GM18498 (cell line): ENCODE data around the gene OSGIN1.

Experiments used
- ATAC-seq: cut with Tn5 transposase; IDR thresholded peaks from one replicate; pipeline ENCODE4 v1.9.1; 2021; ENCODE audit warnings: mild to moderate bottlenecking, moderate library complexity; ENCODE audit not compliant: unreplicated experiment

OSGIN1 gene

DNA sequence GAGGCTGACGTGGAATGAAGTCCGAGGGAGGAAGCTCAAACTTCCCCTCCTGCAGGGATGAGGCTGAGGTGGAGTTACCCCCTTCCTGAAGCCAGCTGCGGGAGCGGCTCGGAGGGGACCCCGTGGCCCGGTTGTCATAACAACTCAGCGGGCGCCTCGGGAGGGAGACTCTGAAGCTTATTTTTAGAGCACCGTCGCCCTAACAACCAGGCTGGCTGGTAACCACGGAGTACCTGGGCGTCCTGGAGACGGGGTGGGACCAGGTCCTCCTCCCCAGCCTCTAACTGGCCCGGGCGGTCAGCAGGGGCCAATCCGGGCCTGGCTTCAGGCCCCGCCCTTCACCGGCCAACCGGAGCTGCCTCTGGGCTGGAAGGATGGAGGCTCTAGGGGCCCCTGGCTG lies 42.7 kb downstream of the OSGIN1 start:
- ATAC-seq = no peak

DNA sequence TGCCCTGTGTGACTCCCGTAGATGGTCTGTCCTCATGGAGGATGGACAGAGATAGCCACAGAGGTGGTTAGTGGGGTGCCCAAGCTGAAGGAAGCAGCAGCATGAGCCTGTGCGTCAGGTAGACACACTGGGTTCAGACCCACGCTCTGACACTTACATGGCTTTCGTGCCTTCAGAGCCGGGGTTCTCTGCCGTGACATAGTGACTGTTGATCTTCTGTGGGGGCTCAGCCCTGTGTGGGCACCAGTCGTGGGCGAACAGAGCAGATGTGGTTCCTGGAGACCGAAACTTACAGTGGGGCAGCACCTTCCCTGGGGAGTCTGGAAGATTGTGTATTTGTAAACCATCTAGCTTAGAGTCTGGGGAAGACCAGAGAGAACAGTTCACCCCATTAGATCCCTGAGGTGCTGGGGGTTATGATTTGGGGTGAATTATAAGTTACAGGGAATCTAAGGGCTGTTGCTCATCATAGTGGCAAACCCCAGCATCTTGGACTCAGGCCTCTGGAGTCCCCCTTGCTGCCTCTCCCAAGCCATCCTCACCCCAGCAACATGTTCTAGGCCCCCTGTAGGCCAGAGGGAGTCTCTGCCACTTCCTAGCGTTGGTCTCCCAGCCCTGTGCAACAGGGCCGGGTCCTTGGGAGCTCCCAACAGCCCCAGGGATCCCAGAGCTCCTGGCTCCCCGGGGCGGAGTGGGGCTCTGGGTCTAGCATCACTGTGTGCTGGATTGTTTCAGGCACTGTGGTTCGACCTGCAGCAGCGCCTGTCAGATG lies 43.6 kb downstream of the OSGIN1 start:
- no peak for ATAC-seq

DNA sequence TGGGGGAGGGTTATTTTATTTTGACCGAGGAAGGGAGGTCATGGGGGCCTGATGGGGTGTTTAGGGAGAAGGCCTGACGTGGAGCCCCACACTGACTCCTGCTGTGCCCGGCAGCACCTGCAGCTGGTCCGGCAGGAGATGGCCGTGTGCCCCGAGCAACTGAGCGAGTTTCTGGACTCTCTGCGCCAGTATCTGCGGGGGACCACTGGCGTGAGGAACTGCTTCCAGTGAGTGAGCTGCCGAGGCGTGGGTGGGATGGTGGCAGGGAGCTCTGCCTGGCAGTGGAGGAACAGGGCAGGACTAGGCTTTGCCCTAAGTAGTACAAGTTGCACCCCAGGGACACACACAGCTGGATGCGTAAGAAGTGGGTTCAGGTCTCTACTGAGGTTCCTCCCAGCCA lies 45.1 kb downstream of the OSGIN1 start:
- no peak for ATAC-seq

DNA sequence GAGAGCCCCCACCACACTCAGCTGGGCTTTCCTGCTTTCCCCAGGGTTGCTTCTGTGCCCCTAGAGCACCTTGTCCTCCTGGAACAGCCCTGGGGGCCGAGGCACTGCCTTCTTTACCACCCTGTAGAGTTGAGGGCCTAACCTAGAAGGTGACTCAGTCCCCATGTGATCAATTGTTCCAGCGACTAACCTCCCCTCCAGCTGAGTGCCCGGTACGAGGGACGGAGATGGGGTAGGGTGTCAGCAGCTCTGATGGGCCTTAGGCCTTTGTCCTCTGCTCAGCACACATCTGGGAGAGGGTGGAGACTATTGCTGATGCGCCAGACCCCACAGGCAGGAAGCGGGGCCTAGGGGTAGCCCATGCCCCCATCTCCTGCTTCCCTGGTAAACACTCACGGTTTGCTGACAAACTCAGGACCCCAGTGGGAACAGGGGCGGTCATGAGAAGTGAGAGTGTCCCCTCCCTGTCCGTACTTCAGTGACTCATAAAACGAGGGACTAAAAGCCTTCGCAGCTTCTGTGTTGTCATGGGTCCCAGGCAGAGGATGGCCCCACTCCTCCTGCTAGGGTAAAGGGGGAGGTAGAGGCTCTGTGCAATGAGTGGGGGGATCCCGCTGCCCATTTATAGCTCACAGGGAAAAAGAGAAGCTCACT lies 48.1 kb downstream of the OSGIN1 start:
- no peak for ATAC-seq

DNA sequence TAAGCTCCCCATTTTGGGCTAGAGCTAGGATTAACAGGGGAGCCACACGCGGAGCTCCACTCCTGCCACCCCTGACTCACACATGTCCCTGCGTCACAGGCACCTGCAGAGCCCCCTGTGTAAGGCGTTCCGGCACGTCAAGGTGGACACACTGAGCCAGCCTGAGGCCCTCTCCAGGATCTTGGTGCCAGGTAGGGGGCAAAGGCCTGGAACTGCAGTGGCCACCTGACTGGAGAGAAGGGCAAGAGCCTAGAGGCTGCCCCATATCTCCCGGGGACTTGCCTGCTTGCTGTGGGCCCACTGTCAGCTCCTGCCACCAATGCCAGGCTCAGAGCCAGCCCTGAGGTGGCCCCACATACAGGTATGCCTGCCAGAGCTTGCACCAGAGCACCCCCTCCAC lies 48.7 kb downstream of the OSGIN1 start:
- ATAC-seq = no peak

DNA sequence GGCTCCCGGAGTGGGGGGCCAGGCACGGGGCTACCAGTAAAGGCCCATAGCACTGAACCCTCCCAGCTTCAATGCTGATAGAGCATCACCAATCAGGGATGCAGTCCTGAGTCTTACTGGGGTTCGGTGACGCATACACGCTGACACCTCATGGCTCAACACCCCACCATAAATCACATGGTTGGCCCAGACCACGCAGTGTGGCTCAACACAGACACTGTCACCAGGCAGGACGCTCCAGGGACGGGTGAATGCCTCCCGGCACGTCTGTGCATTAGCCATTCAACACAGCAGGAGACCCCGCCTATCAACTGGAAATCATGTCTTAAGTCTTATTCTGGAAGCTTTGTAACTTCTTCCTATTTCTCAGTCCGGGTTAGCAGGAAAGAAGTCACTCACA lies 50.0 kb downstream of the OSGIN1 start:
- ATAC-seq = no peak

DNA sequence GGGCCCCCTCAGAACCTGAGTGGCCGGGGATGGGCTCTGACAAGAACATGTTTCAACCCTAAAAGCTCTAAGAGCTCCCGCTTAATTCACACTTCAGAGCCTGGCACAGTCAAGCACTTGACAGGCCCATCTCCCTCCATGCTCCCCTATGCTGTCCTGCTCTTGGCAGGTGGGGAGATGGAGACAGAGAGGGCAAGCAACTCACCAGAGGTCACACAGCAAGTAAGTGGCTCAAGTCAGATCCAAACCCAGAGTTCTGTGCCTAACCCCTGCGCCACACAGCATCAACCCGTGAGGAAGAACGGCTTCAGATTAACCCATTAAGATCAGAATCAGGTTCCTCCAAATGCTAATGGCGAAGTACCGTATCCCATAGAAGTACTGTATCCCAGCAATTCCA lies 51.4 kb downstream of the OSGIN1 start:
- no peak for ATAC-seq

DNA sequence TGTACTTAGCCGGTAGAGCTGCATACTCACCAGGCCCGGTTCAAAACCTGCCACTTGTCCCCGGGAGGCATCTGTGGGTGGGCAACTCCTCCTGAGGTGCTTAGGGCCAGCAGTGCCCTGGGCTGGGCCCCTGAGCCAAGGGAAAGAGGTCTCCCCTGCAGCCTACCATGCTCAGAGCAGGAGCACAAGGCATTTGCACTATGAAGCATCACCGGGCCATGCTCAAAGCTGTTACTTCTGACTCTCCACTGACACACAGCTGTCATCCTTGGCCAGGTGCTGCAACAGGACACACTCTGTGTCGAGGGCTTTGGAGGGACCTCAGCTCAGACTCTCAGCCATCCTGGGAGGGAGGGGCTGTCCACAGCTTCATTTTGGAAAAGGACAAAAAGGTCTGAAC lies 52.4 kb downstream of the OSGIN1 start:
- no peak for ATAC-seq

DNA sequence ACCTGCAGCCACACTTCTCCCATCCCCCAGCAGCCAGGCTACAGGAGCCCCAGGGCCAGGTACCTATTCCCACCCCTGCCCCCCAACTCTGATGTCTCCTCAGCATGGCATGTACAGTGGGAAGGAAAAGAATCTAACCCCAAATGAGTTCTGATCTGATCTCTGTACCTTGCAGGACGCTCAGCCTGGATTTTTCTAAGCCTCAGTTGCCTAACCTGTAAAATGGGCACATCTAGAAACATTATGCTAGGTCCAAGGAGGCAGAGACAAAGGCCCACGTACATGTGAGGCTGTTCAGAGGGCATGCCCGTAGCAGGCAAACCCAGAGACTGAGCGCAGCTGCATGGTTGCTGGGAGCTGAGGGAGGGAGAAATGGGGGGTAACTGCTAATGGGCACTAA lies 54.5 kb downstream of the OSGIN1 start:
- no peak for ATAC-seq

DNA sequence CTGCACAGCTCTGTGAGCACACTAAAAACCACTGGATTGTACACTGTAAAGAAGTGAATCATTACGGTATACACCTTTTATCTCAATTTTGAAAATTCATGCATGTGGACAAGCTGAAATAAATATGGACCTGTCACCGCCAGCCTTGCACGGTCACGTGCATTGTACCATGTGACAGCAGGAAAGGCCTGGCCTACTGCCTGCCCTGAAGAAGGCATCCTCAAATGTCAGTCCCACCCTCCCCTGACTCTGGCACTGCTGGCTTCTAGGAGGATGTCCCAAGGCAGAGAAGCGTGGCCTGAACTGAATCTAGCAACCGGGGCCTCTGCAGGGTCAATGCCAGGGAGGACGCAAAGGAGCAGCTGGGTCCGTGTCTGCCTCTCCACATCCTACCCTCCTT lies 54.9 kb downstream of the OSGIN1 start:
- ATAC-seq = no peak

DNA sequence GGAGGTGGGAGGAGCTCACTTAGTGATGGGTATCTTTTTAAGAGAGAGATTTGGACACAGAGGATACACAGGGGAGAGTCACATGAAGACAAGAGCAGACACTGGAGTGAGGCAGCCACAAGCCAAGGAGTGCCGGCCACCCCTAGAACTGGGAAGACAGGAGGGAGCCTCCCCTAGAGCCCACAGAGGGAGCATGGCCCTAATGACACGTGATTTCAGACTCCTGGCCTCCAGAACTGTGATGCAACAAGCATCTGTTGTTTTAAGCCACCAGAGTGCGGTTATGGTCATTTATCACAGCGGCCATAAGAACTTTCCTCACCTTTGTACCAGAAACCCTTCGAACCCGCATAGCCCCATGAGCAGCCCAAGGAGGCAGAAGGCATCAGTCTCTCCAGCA lies 56.2 kb downstream of the OSGIN1 start:
- ATAC-seq = no peak

DNA sequence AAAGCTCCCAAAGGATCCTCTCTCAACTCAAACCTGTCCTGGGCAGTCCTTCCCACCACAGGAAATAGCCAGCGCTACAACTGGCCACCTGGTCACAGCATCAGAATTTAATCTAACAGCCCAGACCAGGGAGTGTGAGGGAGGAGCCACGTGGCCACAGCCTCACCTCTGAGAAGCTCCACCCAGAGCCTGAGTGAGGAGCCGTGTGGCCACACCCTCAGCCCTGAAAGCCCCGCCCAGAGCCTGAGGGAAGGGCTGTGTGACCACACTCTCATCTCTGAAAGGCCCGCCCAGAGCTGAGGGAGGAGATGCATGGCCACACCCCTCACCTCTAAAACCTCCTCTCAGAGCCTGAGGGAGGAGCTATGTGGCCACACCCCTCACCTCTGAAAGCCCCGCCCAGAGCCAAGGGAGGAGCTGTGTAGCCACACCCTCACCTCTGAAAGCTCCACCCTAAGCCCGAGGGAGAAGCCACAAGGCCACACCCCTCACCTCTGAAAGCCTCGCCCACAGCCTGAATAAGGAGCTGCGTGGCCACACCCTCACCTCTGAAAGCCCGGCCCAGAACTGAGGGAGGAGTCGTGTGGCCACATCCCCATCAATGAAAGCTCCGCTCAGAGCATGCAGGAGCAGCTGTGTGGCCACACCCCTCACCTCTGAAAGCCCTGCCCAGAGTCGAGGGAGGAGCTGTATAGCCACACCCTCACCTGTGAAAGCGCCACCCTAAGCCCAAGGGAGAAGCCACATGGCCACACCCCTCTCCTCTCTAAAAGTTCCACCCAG lies 60.9 kb downstream of the OSGIN1 start:
- ATAC-seq = peak; percentile 71

DNA sequence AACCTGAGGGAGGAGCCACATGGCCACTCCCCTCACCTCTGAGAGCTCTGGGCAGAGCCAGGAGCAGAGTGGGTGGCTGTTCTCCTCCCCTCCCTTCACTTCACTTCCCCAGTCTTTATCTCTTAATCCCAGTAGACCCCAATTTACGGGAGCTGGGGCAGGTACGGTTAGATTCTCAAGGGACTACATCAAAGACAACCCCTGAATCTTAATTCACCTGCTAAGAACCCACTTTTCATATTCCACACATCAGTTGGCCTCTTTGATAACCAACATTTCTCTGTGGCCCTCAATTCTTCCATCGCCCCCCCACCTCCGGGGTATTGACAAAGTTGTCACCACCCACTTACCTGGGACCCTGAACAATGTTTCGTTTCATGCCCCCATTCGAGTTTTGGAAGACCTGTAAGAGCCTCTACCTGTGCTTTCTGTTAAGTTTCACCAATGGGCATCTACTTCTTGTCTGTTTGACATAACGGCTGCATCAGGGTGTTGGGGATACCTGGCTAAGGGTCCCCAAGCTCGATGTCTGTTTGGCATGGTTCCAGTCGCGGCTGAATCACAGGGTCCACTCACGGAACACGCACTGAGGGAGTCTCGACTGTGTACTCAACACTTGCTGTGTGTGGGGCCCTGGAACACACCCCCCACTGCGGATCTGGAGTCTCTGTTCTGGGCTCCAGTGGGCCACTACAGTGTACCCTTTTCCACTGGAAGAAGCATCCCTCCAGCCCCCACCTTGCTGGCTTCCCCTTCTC lies 61.7 kb downstream of the OSGIN1 start:
- no peak for ATAC-seq

DNA sequence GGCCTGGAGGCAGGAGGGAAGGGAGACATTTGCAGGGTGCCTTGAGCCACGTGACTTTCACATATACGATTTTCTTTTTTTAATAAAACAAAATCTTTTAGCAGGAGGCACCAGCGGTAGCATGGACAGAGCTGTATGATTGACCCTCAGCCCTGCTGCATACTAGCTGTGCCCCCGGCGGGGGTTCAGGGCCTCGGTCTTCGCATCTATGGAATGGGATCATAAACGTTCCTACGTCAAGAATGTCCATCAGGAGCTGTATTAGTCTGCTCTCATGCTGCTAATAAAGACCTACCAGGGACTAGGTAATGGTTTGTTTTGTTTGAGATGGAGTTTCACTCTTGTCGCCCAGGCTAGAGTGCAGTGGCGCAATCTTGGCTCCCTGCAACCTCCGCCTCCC lies 62.4 kb downstream of the OSGIN1 start:
- no peak for ATAC-seq
